Measurements from ENCODE around the gene RNF144A. TPM values are rescaled to one million over a fixed set of nuclear protein-coding genes. Genes with fewer than 3 reads are reported as not detected.

Gene RNF144A
- total RNA-seq, 1 donor from 2014 or later: 9.6 TPM

DNA sequence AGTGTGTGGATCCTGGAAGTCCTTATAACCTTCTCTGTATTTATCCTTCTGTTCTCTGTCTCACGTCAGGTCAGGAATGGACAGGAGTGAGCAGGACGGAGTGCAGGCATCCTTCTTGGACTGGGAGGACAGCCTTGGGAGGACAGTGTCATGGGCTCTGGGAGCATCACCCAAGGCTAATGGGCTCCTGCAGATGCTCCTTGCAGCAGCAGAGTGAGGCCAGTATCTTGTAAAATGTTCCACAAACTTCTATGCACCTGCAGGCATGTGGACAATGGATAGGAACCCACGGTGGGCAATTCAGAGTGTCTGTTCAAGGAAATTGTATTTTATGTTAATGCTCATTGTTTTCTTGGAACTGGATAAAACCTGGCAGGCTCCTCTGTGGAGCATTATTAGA, 176.2 kb downstream of the RNF144A start:
- Mint-ChIP-seq H3K4me1 (ENCODE audit: unreplicated experiment) (peaks cover 26% of the 10 kb centered on the region), H3K36me3 (ENCODE audit: unreplicated experiment) (no peaks in the 10 kb centered on the region), H3K4me3 (ENCODE audit: unreplicated experiment) (no peak overlapping the region), H3K27me3 (ENCODE audit: unreplicated experiment) (no peaks in the 10 kb centered on the region), H3K27ac (ENCODE audit: unreplicated experiment) (no peak overlapping the region), H3K9me3 (ENCODE audit: unreplicated experiment) (no peaks in the 10 kb centered on the region)
- TF ChIP-seq, protein P1, sequence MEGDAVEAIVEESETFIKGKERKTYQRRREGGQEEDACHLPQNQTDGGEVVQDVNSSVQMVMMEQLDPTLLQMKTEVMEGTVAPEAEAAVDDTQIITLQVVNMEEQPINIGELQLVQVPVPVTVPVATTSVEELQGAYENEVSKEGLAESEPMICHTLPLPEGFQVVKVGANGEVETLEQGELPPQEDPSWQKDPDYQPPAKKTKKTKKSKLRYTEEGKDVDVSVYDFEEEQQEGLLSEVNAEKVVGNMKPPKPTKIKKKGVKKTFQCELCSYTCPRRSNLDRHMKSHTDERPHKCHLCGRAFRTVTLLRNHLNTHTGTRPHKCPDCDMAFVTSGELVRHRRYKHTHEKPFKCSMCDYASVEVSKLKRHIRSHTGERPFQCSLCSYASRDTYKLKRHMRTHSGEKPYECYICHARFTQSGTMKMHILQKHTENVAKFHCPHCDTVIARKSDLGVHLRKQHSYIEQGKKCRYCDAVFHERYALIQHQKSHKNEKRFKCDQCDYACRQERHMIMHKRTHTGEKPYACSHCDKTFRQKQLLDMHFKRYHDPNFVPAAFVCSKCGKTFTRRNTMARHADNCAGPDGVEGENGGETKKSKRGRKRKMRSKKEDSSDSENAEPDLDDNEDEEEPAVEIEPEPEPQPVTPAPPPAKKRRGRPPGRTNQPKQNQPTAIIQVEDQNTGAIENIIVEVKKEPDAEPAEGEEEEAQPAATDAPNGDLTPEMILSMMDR (IDR thresholded peaks at IDR 0.05): no peak
- DNase-seq (ENCODE audit: extremely low spot score, unreplicated experiment): no peak

Other genes with a start within 250 kb of the RNF144A start
- gene CMPK2, start 51.5 kb upstream of the RNF144A start, total RNA-seq: 0.24 and 1.1 TPM in 2 replicates
- not detected in 2 replicates for gene RSAD2, start 39.6 kb upstream of the RNF144A start, total RNA-seq

All from osteocyte (in vitro differentiated cells).